Liver (tissue), 9 donors: Measurements from ENCODE around the gene GPATCH2. TPM values are rescaled to one million over a fixed set of nuclear protein-coding genes. Genes with fewer than 3 reads are reported as not detected.

Experiments
- DNase-seq: peaks from one replicate; pipeline ENCODE4 v3.0.0-alpha.2; 2017; ENCODE audit warnings: low spot score
- H3K27ac ChIP-seq, 2 donors: one replicate each; pipeline ENCODE4 v1.7.0; 2013; ENCODE audit warnings: inconsistent platforms in 2 of 2, low read length in 2 of 2, control low read depth in 1 of 2, low read depth in 1 of 2, mild to moderate bottlenecking in 1 of 2
- H3K27me3 ChIP-seq, 4 donors: one replicate each; pipeline versions ENCODE4 v1.6.1 to v1.7.0; 2013; ENCODE audit warnings: low read length in 3 of 4, inconsistent platforms in 1 of 4, mild to moderate bottlenecking in 1 of 4, moderate library complexity in 1 of 4; ENCODE audit not compliant: control insufficient read depth in 4 of 4, insufficient read depth in 4 of 4
- H3K36me3 ChIP-seq, 4 donors: one replicate each; pipeline versions ENCODE4 v1.6.1 to v1.7.0; 2013; ENCODE audit warnings: low read length in 3 of 4, mild to moderate bottlenecking in 3 of 4, low read depth in 1 of 4, moderate library complexity in 1 of 4; ENCODE audit not compliant: control insufficient read depth in 4 of 4, insufficient read depth in 3 of 4
- H3K4me1 ChIP-seq, 4 donors: one replicate each; pipeline versions ENCODE4 v1.6.1 to v1.7.0; 2013; ENCODE audit warnings: low read length in 3 of 4, mild to moderate bottlenecking in 3 of 4, moderate library complexity in 1 of 4; ENCODE audit not compliant: control insufficient read depth in 4 of 4, insufficient read depth in 4 of 4
- H3K4me3 ChIP-seq, 3 donors: one replicate each; pipeline versions ENCODE4 v1.6.1 to v1.7.0; 2013; ENCODE audit warnings: low read length in 3 of 3, control low read depth in 1 of 3, low read depth in 1 of 3, mild to moderate bottlenecking in 1 of 3
- H3K9ac ChIP-seq, 2 donors: one replicate each; pipeline ENCODE4 v1.7.0; 2013; ENCODE audit warnings: low read length in 2 of 2, mild to moderate bottlenecking in 2 of 2, moderate library complexity in 2 of 2, control low read depth in 1 of 2, low read depth in 1 of 2
- H3K9me3 ChIP-seq, 4 donors: one replicate each; pipeline versions ENCODE4 v1.6.1 to v1.7.0; 2013; ENCODE audit warnings: low read length in 3 of 4; ENCODE audit not compliant: control insufficient read depth in 4 of 4
- ATF3 ChIP-seq: IDR thresholded peaks from 2 replicates; pipeline ENCODE4 v1.6.1; 2016; ENCODE audit warnings: antibody characterized with exemption
- CTCF ChIP-seq: fragments of 150-350 bp; IDR thresholded peaks from 2 replicates; pipeline ENCODE4 v1.5.1; 2017; ENCODE audit warnings: improper control_type of control experiment, low read depth, low read length; ENCODE audit not compliant: missing input control
- EGR1 ChIP-seq, 2 donors: IDR thresholded peaks; 2 replicates each; pipeline ENCODE4 v1.6.1; 2016 to 2018; ENCODE audit warnings: antibody characterized with exemption in 2 of 2, low read depth in 2 of 2
- FOXA1 ChIP-seq: IDR thresholded peaks from 2 replicates; pipeline ENCODE4 v1.6.1; 2016; ENCODE audit warnings: antibody characterized with exemption
- GABPA ChIP-seq, 2 donors: IDR thresholded peaks in 1 of 2; conservative IDR thresholded peaks in 1 of 2; 2 replicates each; pipeline ENCODE4 v1.6.1; 2016; ENCODE audit warnings: antibody characterized with exemption in 2 of 2, mild to moderate bottlenecking in 1 of 2, moderate library complexity in 1 of 2
- HNF4A ChIP-seq, 2 donors: conservative IDR thresholded peaks; 2 replicates each; pipeline ENCODE4 v1.6.1; 2016; ENCODE audit warnings: antibody characterized with exemption in 2 of 2, mild to moderate bottlenecking in 2 of 2
- HNF4G ChIP-seq: IDR thresholded peaks from 2 replicates; pipeline ENCODE4 v1.6.1; 2016; ENCODE audit warnings: antibody characterized with exemption
- JUND ChIP-seq, 2 donors: IDR thresholded peaks; 2 replicates each; pipeline ENCODE4 v1.6.1; 2016; ENCODE audit warnings: antibody characterized with exemption in 2 of 2
- MAX ChIP-seq: IDR thresholded peaks from 2 replicates; pipeline ENCODE4 v1.6.1; 2016; ENCODE audit warnings: antibody characterized with exemption
- NR2F2 ChIP-seq: IDR thresholded peaks from 2 replicates; pipeline ENCODE4 v1.6.1; 2016; ENCODE audit warnings: antibody characterized with exemption
- RAD21 ChIP-seq, 2 donors: IDR thresholded peaks; 2 replicates each; pipeline ENCODE4 v1.6.1; 2016; ENCODE audit warnings: antibody characterized with exemption in 2 of 2, mild to moderate bottlenecking in 2 of 2
- RXRA ChIP-seq, 2 donors: IDR thresholded peaks; 2 replicates each; pipeline ENCODE4 v1.6.1; 2017 to 2018; ENCODE audit warnings: antibody characterized with exemption in 2 of 2, mild to moderate bottlenecking in 1 of 2
- SP1 ChIP-seq: IDR thresholded peaks from 2 replicates; pipeline ENCODE4 v1.6.1; 2018; ENCODE audit warnings: antibody characterized with exemption, mild to moderate bottlenecking
- TAF1 ChIP-seq: conservative IDR thresholded peaks from 2 replicates; pipeline ENCODE4 v1.6.1; 2016; ENCODE audit warnings: antibody characterized with exemption, mild to moderate bottlenecking
- YY1 ChIP-seq: IDR thresholded peaks from 2 replicates; pipeline ENCODE4 v1.6.1; 2016; ENCODE audit warnings: antibody characterized with exemption, mild to moderate bottlenecking
- ZBTB33 ChIP-seq: IDR thresholded peaks from 2 replicates; pipeline ENCODE4 v1.6.1; 2016; ENCODE audit warnings: antibody characterized with exemption
- WGBS: extraction: QIAGEN DNeasy Blood & Tissue Kit; methylation state at CpG from one replicate; pipeline ENCODE4 v1.1.7; 2013; 5-methylcytosine and 5-hydroxymethylcytosine counted together
- polyA plus RNA-seq, 2 donors: library from polyadenylated mRNA; stranded (reverse) in 1 of 2; unstranded in 1 of 2; fragments of 200-250 nt in 1 of 2; fragments of >200 nt in 1 of 2; fragmentation: Nextera tagmentation in 1 of 2; extraction: Ambion mirVana in 1 of 2; gene quantifications; one replicate each; pipeline versions ENCODE4 v1.2.1 to v1.2.3, GENCODE V29; 2013 to 2015
- total RNA-seq, 2 donors: library from RNA; depleted of rRNA; stranded (reverse); fragments of >200 nt; gene quantifications; one replicate each; pipeline ENCODE4 v1.2.3, GENCODE V29; 2014
- TF ChIP-seq, protein P1 (sequence below): IDR thresholded peaks from 2 replicates; pipeline ENCODE4 v1.6.1; 2016; ENCODE audit warnings: antibody characterized with exemption, mild to moderate bottlenecking
- donor health status: healthy.
- donor health status: healthy.
- donor health status: healthy.
- donor health status: healthy.
- donor health status: healthy.

GPATCH2 gene
- total and polyA plus RNA-seq, 4 donors, result 1.6 to 11.2 (median 5.8) TPM

DNA sequence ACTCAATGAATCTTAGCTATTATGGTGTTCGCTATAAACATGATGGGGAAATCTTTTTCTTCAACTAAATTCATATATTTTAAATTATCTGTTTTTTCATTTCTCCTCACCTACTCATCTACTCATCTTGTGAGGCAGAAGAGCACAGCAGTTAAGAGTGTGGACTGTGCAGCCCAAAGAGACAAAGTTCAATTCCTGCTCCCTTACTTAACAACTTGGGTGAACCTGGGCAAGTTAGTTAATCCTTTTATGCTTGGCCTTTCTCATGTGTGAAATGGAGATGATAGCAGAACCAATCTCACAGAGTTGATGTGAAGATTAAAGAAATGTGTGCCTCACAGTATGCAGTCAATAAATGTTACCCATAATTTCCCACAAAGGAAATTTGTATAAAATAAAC lies 168.2 kb downstream of the GPATCH2 start:
- Histone ChIP-seq H3K27ac (no peak overlapping the region), H3K36me3 (peaks cover 0 to 3% (median 0%) of the 10 kb centered on the region in 4 donors), H3K4me3 (no peak overlapping the region), H3K27me3 (no peaks in the 10 kb centered on the region), H3K9me3 (peaks cover 0 to 4% (median 3%) of the 10 kb centered on the region in 4 donors), H3K9ac (no peak overlapping the region), H3K4me1 (no peaks in the 10 kb centered on the region)
- 96% methylated on average over 1 of the region's 1 CpG for WGBS
- TF ChIP-seq TAF1, result no peak
- no peak for TF ChIP-seq SP1
- no peak for TF ChIP-seq GABPA (IDR thresholded peaks at IDR 0.05 in 1 of 2, conservative IDR thresholded peaks at IDR 0.05 in 1 of 2)
- TF ChIP-seq HNF4A (conservative IDR thresholded peaks at IDR 0.05), result no peak
- no peak for DNase-seq

GRCh38 chr1:217462159-217462558 lies 168.7 kb downstream of the GPATCH2 start:
- no peak overlapping the region for H3K9ac ChIP-seq
- H3K4me1 ChIP-seq, result no peaks in the 10 kb centered on the region
- TF ChIP-seq ZBTB33 (no peak), NR2F2 (no peak), RXRA (IDR thresholded peaks at IDR 0.05) (no peak), GABPA (IDR thresholded peaks at IDR 0.05 in 1 of 2, conservative IDR thresholded peaks at IDR 0.05 in 1 of 2) (no peak), ATF3 (no peak), SP1 (no peak), MAX (no peak), TAF1 (no peak), YY1 (no peak), CTCF (no peak), JUND (IDR thresholded peaks at IDR 0.05) (no peak), HNF4G (no peak), RAD21 (IDR thresholded peaks at IDR 0.05) (no peak), EGR1 (IDR thresholded peaks at IDR 0.05; ENCODE audit: low read depth in 2 of 2) (no peak), FOXA1 (no peak)
- TF ChIP-seq, protein P1, sequence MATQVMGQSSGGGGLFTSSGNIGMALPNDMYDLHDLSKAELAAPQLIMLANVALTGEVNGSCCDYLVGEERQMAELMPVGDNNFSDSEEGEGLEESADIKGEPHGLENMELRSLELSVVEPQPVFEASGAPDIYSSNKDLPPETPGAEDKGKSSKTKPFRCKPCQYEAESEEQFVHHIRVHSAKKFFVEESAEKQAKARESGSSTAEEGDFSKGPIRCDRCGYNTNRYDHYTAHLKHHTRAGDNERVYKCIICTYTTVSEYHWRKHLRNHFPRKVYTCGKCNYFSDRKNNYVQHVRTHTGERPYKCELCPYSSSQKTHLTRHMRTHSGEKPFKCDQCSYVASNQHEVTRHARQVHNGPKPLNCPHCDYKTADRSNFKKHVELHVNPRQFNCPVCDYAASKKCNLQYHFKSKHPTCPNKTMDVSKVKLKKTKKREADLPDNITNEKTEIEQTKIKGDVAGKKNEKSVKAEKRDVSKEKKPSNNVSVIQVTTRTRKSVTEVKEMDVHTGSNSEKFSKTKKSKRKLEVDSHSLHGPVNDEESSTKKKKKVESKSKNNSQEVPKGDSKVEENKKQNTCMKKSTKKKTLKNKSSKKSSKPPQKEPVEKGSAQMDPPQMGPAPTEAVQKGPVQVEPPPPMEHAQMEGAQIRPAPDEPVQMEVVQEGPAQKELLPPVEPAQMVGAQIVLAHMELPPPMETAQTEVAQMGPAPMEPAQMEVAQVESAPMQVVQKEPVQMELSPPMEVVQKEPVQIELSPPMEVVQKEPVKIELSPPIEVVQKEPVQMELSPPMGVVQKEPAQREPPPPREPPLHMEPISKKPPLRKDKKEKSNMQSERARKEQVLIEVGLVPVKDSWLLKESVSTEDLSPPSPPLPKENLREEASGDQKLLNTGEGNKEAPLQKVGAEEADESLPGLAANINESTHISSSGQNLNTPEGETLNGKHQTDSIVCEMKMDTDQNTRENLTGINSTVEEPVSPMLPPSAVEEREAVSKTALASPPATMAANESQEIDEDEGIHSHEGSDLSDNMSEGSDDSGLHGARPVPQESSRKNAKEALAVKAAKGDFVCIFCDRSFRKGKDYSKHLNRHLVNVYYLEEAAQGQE, result no peak
- no peak for DNase-seq
- H3K4me3 ChIP-seq, result no peak overlapping the region
- no peaks in the 10 kb centered on the region for H3K27me3 ChIP-seq
- peaks cover 0 to 3% (median 0%) of the 10 kb centered on the region in 4 donors for H3K36me3 ChIP-seq
- peaks cover 0 to 4% (median 3%) of the 10 kb centered on the region in 4 donors for H3K9me3 ChIP-seq
- WGBS, result 78% methylated on average over 2 of the region's 2 CpGs
- no peak overlapping the region for H3K27ac ChIP-seq
